Loucy (cell line): ENCODE results near the gene MED26.
"Not testable (repeated sequence)": the region's sequence is repeated elsewhere in the genome, so short reads cannot be mapped to it uniquely, and the experiment has no call there.

Source experiments
- H2AFZ ChIP-seq: fragments of 200-600 bp; sonication (generic); 2 replicates; pipeline ENCODE4 v1.6.0; 2016; ENCODE audit warnings: antibody characterized with exemption, mild to moderate bottlenecking, low read length, moderate library complexity
- H3F3A ChIP-seq: fragments of 200-600 bp; 2 replicates; pipeline ENCODE4 v1.6.0; 2016; ENCODE audit warnings: antibody characterized with exemption, low read depth, mild to moderate bottlenecking
- H3K27me3 ChIP-seq: fragments of 200-600 bp; sonication (generic); 2 replicates; pipeline ENCODE4 v1.6.1; 2014; ENCODE audit warnings: low read length, mild to moderate bottlenecking; ENCODE audit not compliant: insufficient read depth, poor library complexity, severe bottlenecking
- H3K36me3 ChIP-seq: fragments of 200-600 bp; sonication (generic); 2 replicates; pipeline ENCODE4 v1.6.1; 2016; ENCODE audit warnings: low read length; ENCODE audit not compliant: insufficient read depth
- H3K4me1 ChIP-seq: fragments of 200-600 bp; sonication (generic); 2 replicates; pipeline ENCODE4 v1.5.1; 2014; ENCODE audit warnings: low read length, mild to moderate bottlenecking; ENCODE audit not compliant: insufficient read depth, poor library complexity, severe bottlenecking
- H3K4me2 ChIP-seq: fragments of 200-600 bp; sonication (generic); 2 replicates; pipeline ENCODE4 v1.6.0; 2014; ENCODE audit warnings: antibody characterized with exemption, low read length, low read depth, mild to moderate bottlenecking; ENCODE audit not compliant: poor library complexity, severe bottlenecking
- H3K4me3 ChIP-seq: fragments of 200-600 bp; sonication (generic); 2 replicates; pipeline ENCODE4 v1.5.1; 2014; ENCODE audit warnings: low read length, mild to moderate bottlenecking, mixed read lengths; ENCODE audit not compliant: poor library complexity, severe bottlenecking
- H3K79me2 ChIP-seq: fragments of 200-600 bp; sonication (generic); 2 replicates; pipeline ENCODE4 v1.6.1; 2014; ENCODE audit warnings: low read length; ENCODE audit not compliant: insufficient read depth
- H3K9ac ChIP-seq: fragments of 200-600 bp; sonication (generic); 2 replicates; pipeline ENCODE4 v1.6.0; 2014; ENCODE audit warnings: mild to moderate bottlenecking, low read depth, low read length, moderate library complexity; ENCODE audit not compliant: poor library complexity, severe bottlenecking
- H3K9me2 ChIP-seq: fragments of 200-600 bp; sonication (generic); replicated peaks from 2 replicates; pipeline ENCODE4 v1.6.1; 2016; ENCODE audit warnings: low read depth, low read length, mixed read lengths
- H3K9me3 ChIP-seq: fragments of 200-600 bp; sonication (generic); 2 replicates; pipeline ENCODE4 v1.6.1; 2014; ENCODE audit warnings: mild to moderate bottlenecking, antibody characterized with exemption, low read length, low read depth; ENCODE audit not compliant: insufficient read depth
- H4K20me1 ChIP-seq: fragments of 200-600 bp; sonication (generic); 2 replicates; pipeline ENCODE4 v1.6.0; 2014; ENCODE audit warnings: antibody characterized with exemption, low read length, mild to moderate bottlenecking; ENCODE audit not compliant: insufficient read depth, poor library complexity, severe bottlenecking
- EZH2phosphoT487 ChIP-seq: fragments of 200-600 bp; IDR thresholded peaks from 2 replicates; pipeline ENCODE4 v1.6.1; 2018; ENCODE audit warnings: antibody characterized with exemption, mild to moderate bottlenecking, moderate library complexity, borderline replicate concordance
- TF ChIP-seq, protein P1 (sequence below): fragments of 200-600 bp; sonication (generic); conservative IDR thresholded peaks from 2 replicates; pipeline ENCODE4 v1.5.1; 2014; ENCODE audit warnings: mild to moderate bottlenecking, antibody characterized with exemption, low read length

The MED26 gene

DNA sequence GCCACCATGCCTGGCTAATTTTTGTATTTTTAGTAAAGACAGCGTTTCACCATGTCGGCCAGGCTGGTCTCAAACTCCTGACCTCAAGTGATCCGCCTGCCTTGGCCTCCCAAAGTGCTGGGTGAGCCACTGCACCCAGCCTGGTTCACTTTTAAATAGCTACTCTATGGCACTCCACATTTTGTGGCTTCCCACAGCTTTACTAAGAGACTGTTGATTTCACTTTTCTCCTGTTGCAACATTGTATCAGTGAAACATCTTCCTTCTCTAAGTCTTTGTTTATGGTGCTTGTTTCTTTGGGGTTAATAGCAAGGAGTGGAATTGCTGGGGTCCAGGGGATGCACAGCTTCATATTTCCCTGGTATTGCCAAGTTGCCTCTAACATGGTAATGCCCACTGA, 45.2 kb upstream of the MED26 start:
- no peaks in the 10 kb centered on the region for H3K79me2 ChIP-seq
- H3K4me3 ChIP-seq = no peak overlapping the region
- H3K9ac ChIP-seq = no peak overlapping the region
- no peaks in the 10 kb centered on the region for H4K20me1 ChIP-seq
- no peak overlapping the region for H2AFZ ChIP-seq
- H3K4me2 ChIP-seq = no peak overlapping the region
- no peaks in the 10 kb centered on the region for H3K9me3 ChIP-seq
- TF ChIP-seq, protein P1, sequence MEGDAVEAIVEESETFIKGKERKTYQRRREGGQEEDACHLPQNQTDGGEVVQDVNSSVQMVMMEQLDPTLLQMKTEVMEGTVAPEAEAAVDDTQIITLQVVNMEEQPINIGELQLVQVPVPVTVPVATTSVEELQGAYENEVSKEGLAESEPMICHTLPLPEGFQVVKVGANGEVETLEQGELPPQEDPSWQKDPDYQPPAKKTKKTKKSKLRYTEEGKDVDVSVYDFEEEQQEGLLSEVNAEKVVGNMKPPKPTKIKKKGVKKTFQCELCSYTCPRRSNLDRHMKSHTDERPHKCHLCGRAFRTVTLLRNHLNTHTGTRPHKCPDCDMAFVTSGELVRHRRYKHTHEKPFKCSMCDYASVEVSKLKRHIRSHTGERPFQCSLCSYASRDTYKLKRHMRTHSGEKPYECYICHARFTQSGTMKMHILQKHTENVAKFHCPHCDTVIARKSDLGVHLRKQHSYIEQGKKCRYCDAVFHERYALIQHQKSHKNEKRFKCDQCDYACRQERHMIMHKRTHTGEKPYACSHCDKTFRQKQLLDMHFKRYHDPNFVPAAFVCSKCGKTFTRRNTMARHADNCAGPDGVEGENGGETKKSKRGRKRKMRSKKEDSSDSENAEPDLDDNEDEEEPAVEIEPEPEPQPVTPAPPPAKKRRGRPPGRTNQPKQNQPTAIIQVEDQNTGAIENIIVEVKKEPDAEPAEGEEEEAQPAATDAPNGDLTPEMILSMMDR = no peak
- TF ChIP-seq EZH2phosphoT487 = no peak
- H3K36me3 ChIP-seq = no peaks in the 10 kb centered on the region
- no peaks in the 10 kb centered on the region for H3K27me3 ChIP-seq
- no peaks in the 10 kb centered on the region for H3F3A ChIP-seq
- no peaks in the 10 kb centered on the region for H3K4me1 ChIP-seq
- no peaks in the 10 kb centered on the region for H3K9me2 ChIP-seq

DNA sequence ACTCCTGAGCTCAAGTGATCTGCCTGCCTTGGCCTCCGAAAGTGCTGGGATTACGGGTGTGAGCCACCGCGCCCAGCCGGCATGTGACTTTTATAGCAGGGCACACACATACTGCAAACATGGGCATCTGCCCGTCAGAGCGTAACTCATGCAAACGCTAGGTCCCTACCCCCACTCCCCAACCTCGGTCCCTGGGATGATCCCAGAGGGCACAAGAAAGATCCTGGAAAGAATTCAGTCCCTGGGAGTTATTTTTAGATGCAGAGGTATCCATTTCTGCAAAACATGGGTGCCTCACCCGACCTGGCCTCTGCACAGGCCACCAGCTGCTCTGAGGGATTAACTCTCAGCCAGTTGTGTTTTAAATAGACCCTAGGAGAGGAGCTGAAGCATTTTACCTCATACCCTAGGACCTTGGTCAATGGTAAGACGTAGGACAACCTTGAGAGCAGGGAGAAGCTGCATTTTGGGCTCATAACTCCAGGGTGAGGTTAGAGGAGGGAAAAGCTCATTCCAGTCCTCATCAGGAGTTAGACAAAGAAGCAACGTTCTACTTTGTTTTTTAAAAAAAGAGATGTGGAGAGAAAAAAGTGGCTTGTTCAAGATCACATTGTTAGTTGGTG, 43.8 kb upstream of the MED26 start:
- H3F3A ChIP-seq = no peaks in the 10 kb centered on the region
- no peaks in the 10 kb centered on the region for H3K27me3 ChIP-seq
- no peak overlapping the region for H3K9ac ChIP-seq
- no peak overlapping the region for H2AFZ ChIP-seq
- H3K4me2 ChIP-seq = no peak overlapping the region
- no peaks in the 10 kb centered on the region for H4K20me1 ChIP-seq
- no peaks in the 10 kb centered on the region for H3K79me2 ChIP-seq
- no peaks in the 10 kb centered on the region for H3K4me1 ChIP-seq
- H3K9me3 ChIP-seq = no peaks in the 10 kb centered on the region
- no peak for TF ChIP-seq EZH2phosphoT487
- TF ChIP-seq, protein P1 = no peak
- no peak overlapping the region for H3K4me3 ChIP-seq
- H3K9me2 ChIP-seq = no peaks in the 10 kb centered on the region
- H3K36me3 ChIP-seq = no peaks in the 10 kb centered on the region

DNA sequence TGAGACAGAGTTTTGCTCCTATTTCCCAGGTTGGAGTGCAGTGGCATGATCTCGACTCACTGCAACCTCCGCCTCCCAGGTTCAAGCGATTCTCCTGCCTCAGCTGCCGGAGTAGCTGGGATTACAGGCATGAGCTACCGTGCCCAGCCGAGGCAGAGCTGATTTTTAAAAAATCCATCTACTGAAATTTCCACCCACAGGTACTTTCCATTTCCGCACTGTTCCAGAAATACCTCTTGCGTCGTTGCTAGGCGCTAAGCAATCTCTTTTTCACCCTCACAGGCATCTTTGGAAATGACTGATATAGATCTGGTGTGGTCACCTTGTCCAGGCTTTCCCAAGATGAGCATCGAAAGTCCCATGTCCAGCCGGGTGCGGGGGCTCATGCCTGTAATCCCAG, 42.3 kb upstream of the MED26 start:
- no peaks in the 10 kb centered on the region for H3K79me2 ChIP-seq
- H3K4me2 ChIP-seq = no peak overlapping the region
- H3K4me1 ChIP-seq = no peaks in the 10 kb centered on the region
- no peak overlapping the region for H2AFZ ChIP-seq
- no peaks in the 10 kb centered on the region for H4K20me1 ChIP-seq
- H3K9me2 ChIP-seq = no peaks in the 10 kb centered on the region
- no peak for TF ChIP-seq EZH2phosphoT487
- TF ChIP-seq, protein P1 = no peak
- no peaks in the 10 kb centered on the region for H3F3A ChIP-seq
- H3K9ac ChIP-seq = no peak overlapping the region
- no peaks in the 10 kb centered on the region for H3K27me3 ChIP-seq
- no peak overlapping the region for H3K4me3 ChIP-seq
- no peaks in the 10 kb centered on the region for H3K36me3 ChIP-seq
- H3K9me3 ChIP-seq = no peaks in the 10 kb centered on the region

DNA sequence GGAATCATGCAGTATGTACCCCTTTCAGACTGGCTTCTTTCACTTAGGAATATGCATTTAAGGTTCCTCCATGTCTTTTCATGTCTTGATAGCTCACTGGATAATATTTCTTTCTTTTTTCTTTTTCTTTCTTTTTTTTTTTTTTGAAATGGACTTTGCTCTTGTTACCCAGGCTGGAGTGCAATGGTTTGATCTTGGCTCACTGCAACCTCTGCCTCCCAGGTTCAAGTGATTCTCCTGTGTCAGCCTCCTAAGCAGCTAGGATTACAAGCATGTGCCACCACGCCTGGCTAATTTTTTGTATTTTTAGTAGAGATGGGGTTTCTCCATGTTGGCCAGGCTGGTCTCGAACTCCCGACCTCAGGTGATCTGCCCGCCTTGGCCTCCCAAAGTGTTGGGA, 40.7 kb upstream of the MED26 start:
- H3K27me3 ChIP-seq, H3K36me3 ChIP-seq, H3K4me1 ChIP-seq, H4K20me1 ChIP-seq, H3K4me2 ChIP-seq, H3K9ac ChIP-seq, H3K9me2 ChIP-seq, H3F3A ChIP-seq, H3K9me3 ChIP-seq, H3K79me2 ChIP-seq, H2AFZ ChIP-seq, H3K4me3 ChIP-seq: not testable (repeated sequence)
